BJ (cell line): Measurements from ENCODE around the gene MCRIP1. TPM values are rescaled to one million over a fixed set of nuclear protein-coding genes. Genes with fewer than 3 reads are reported as not detected.

ENCODE experiments used
- CTCF ChIA-PET: fragments of 350-600 bp; formaldehyde crosslinking; extraction: SDS; loops from one replicate; lab custom pipeline; 2021; ENCODE audit warnings: antibody characterized with exemption, inconsistent platforms; lab: Yijun Ruan, JAX
- POLR2A ChIA-PET: fragments of 300-600 bp; sonication (Branson Sonifier 250); formaldehyde crosslinking; extraction: SDS; loops from one replicate; lab custom pipeline; 2021; ENCODE audit warnings: antibody characterized with exemption; lab: Charles Lee
- DNase-seq: peaks from one replicate; pipeline ENCODE4 v3.0.0-alpha.2; 2011; ENCODE audit warnings: low read depth
- H3K27me3 ChIP-seq: 2 replicates; pipeline ENCODE4 v1.6.0; 2011; ENCODE audit warnings: low read length; ENCODE audit not compliant: control insufficient read depth, insufficient read depth
- H3K36me3 ChIP-seq: 2 replicates; pipeline ENCODE4 v1.5.1; 2011; ENCODE audit warnings: low read length; ENCODE audit not compliant: control insufficient read depth, insufficient read depth
- H3K4me3 ChIP-seq: 2 replicates; pipeline ENCODE4 v1.5.1; 2011; ENCODE audit warnings: low read depth, mild to moderate bottlenecking, control low read depth, low read length
- polyA plus RNA-seq: library from polyadenylated mRNA; depleted of rRNA; stranded (reverse); fragments of >200 nt; gene quantifications from 2 replicates; pipeline ENCODE4 v1.2.3, GENCODE V29; 2011
- TF ChIP-seq, protein P1 (sequence below): IDR thresholded peaks from 2 replicates; pipeline ENCODE4 v1.5.1; 2011; ENCODE audit warnings: low read depth, mild to moderate bottlenecking, control low read depth, inconsistent platforms, low read length, moderate library complexity; ENCODE audit not compliant: insufficient read depth

The MCRIP1 gene
- polyA plus RNA-seq, 1 experiment = 89.8 TPM

DNA sequence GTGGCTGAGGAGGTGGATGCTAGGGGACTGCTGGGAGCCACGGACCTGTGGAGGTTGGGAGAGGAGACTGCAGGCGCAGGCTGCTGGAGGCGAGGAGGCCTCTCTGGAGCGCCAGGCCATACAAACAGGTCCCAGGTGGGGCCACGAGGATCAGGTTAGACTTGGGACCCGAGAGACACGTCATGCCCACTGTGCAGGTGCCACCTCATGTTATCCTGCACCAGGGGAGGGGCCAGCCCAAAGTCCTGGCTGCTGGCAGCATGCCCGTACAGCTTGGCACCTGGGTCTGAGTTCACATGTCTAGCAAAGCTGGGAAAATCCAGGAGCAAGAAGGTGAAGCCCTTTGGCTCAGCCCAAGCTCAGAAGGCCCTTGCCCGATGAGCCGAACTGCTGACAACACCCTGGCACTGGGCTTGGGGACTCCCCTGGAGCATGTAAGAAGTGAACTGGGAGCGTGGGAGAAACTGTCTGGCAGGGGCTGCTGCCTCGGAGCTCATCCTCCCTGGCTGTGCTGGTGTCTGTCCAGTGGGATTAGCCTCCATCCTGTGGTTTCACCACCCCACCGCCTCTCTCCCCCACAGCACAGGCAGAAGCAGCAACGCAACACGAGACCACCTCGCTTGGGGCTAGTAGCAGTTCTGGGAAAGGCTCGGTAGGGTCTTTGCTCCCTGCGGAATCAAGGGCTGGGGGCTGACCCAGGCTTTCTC lies 32.8 kb upstream of the MCRIP1 start:
- Histone ChIP-seq H3K36me3 (peaks cover 30% of the 10 kb centered on the region), H3K27me3 (no peaks in the 10 kb centered on the region), H3K4me3 (no peak overlapping the region)
- TF ChIP-seq, protein P1, sequence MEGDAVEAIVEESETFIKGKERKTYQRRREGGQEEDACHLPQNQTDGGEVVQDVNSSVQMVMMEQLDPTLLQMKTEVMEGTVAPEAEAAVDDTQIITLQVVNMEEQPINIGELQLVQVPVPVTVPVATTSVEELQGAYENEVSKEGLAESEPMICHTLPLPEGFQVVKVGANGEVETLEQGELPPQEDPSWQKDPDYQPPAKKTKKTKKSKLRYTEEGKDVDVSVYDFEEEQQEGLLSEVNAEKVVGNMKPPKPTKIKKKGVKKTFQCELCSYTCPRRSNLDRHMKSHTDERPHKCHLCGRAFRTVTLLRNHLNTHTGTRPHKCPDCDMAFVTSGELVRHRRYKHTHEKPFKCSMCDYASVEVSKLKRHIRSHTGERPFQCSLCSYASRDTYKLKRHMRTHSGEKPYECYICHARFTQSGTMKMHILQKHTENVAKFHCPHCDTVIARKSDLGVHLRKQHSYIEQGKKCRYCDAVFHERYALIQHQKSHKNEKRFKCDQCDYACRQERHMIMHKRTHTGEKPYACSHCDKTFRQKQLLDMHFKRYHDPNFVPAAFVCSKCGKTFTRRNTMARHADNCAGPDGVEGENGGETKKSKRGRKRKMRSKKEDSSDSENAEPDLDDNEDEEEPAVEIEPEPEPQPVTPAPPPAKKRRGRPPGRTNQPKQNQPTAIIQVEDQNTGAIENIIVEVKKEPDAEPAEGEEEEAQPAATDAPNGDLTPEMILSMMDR = no peak
- CTCF ChIA-PET = interaction anchor here (0.7 to 0.9 kb wide), 2 partner anchors 147 to 182 kb away, joined by 3 to 4 read pairs; partner anchors contain the start of genes ARL16 and HGS
- POLR2A ChIA-PET = no interaction called here
- no peak for DNase-seq

DNA sequence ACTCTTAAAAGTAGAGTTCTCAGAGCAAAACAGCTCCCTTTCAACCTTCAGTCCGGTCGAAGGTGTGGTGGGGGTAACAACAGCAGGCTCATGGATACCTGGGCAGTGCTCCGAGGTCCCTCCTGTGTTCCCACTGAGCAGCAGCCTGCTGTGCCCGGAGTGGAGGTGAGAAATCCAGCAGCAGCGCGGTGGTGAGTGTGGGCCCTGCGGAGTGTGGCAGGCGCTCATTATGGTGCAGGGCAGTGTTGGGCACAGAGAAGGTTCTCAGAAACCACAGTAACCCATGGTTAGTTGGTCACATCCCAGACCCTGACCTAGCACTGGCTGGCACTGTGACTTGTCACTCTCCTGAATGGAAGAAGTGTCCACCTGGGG lies 32.3 kb upstream of the MCRIP1 start:
- no peaks in the 10 kb centered on the region for H3K27me3 ChIP-seq
- TF ChIP-seq, protein P1 = no peak
- no peak overlapping the region for H3K4me3 ChIP-seq
- ChIA-PET CTCF (no interaction called here), POLR2A (no interaction called here)
- DNase-seq = no peak
- H3K36me3 ChIP-seq = peaks cover 30% of the 10 kb centered on the region

DNA sequence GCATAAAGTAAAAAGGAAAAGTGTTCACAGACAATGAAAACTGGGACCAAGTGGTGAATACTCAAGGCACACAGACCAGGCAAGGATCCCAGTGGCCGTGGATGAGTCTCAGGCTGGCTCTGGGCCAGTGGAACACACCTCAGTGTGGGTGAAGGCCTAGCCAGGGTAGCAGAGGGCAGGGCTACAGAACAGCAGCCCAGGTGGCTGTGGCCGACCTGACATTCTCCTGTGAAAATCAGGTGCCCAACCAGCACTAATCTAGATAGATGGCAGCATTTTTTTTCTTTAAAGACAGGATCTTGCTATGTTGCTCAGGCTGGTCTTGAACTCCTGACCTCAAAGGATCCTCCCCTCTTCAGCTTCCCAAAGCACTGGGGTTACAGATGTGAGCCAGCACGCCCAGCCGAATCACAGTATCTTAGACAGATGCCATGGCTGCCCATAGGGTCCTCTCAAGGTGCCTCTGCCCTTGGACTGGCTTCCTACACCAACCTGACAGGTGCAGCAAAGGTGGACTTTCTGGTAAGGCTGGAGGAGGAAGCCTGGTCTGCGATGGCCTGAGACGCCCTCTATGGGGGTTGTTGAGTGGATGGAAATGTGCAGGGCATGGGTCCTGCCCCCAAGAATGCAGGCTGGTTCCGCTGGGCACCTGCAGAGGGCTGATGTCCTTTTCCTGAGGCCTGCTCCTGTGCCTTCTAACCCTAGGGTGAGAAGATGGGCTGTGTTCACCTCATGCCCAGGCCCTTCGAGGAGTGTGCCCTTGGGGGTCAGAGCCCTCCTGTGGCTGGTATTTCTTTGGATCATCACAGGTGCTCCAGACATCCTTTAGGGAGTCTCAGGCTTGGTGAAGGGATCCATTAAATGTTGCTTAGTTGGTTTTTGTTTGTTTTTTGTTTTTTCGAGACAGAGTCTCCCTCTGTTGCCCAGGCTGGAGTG lies 31.0 kb upstream of the MCRIP1 start:
- CTCF ChIA-PET = no interaction called here
- no peaks in the 10 kb centered on the region for H3K27me3 ChIP-seq
- H3K4me3 ChIP-seq = no peak overlapping the region
- TF ChIP-seq, protein P1 = no peak
- peaks cover 23% of the 10 kb centered on the region for H3K36me3 ChIP-seq
- no peak for DNase-seq
- POLR2A ChIA-PET = interaction anchor here (0.5 to 0.9 kb wide), 2 partner anchors 151 to 155 kb away, joined by 3 to 4 read pairs; no protein-coding TSS in a partner anchor

DNA sequence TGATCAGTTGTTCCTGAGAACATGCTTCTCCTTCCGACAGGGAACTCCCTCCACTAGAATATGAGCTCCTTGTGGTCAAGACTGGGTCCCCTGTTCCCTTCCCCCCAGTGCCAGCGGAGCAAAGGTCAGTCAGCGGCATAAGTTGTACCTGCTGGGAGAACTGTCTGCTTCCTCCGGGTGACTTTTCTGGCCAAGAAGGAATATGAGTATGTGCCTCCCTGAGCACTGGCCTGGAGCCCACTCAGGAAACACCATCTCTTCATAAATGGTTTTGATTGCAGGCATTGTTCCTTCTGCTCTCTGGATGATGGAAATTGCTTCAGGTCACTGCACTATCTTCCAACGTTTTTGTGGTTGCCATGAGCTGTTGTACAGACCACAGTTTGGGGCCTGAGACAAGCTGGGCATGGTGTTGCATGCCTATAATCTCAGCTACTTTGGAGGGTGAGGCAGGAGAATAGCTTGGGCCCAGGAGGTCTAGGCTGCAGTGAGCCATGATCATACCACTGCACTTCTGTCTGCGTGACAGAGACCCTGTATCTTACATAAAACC lies 30.1 kb upstream of the MCRIP1 start:
- TF ChIP-seq, protein P1 = no peak
- Histone ChIP-seq H3K27me3 (no peaks in the 10 kb centered on the region), H3K36me3 (peaks cover 19% of the 10 kb centered on the region), H3K4me3 (no peak overlapping the region)
- no peak for DNase-seq
- CTCF ChIA-PET = no interaction called here
- POLR2A ChIA-PET = interaction anchor here (0.5 to 0.9 kb wide), 2 partner anchors 150 to 154 kb away, joined by 3 to 4 read pairs; no protein-coding TSS in a partner anchor
